Measurements from ENCODE around the gene GIGYF2. TPM values are rescaled to one million over a fixed set of nuclear protein-coding genes. Genes with fewer than 3 reads are reported as not detected.
A peak's percentile ranks its signal among the peaks of the same experiment; 100 is the strongest.
"Not testable (repeated sequence)": the region's sequence is repeated elsewhere in the genome, so short reads cannot be mapped to it uniquely, and the experiment has no call there.

Gene GIGYF2
- total RNA-seq, 1 experiment from 2014 or later = 55.3 TPM

DNA sequence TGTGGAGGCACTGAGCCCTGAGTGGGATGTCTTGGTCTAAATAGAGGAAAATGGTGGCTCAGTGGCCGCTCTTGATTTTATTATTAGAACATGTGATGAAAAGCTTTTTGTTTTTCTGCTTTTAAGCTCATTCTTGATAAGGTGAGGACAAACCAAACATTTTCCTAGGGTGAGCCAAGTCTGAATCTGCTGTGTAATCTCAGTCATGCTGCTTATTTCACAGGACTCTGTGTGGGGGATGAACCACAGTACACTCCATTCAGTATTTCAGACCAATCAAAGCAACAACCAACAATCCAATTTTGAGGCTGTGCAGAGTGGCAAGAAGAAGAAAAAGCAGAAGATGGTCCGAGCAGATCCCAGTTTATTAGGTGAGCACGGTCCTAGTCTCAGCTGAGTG is 152.9 kb downstream of the GIGYF2 start:
- no peak overlapping the region for H4K8ac ChIP-seq (replicated peaks; ENCODE audit: insufficient read length, low read depth, low read length)
- H2BK20ac ChIP-seq (ENCODE audit: low read depth, low read length, poor library complexity, severe bottlenecking) = no peak overlapping the region
- TF ChIP-seq, protein P1, sequence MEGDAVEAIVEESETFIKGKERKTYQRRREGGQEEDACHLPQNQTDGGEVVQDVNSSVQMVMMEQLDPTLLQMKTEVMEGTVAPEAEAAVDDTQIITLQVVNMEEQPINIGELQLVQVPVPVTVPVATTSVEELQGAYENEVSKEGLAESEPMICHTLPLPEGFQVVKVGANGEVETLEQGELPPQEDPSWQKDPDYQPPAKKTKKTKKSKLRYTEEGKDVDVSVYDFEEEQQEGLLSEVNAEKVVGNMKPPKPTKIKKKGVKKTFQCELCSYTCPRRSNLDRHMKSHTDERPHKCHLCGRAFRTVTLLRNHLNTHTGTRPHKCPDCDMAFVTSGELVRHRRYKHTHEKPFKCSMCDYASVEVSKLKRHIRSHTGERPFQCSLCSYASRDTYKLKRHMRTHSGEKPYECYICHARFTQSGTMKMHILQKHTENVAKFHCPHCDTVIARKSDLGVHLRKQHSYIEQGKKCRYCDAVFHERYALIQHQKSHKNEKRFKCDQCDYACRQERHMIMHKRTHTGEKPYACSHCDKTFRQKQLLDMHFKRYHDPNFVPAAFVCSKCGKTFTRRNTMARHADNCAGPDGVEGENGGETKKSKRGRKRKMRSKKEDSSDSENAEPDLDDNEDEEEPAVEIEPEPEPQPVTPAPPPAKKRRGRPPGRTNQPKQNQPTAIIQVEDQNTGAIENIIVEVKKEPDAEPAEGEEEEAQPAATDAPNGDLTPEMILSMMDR (conservative IDR thresholded peaks at IDR 0.05) = no peak
- no peak overlapping the region for H3K23ac ChIP-seq (ENCODE audit: insufficient read length, low read depth, low read length)
- no peaks in the 10 kb centered on the region for H4K20me1 ChIP-seq (ENCODE audit: control insufficient read depth, insufficient read depth, insufficient read length)
- H3K56ac ChIP-seq (ENCODE audit: insufficient read length, low read depth, low read length) = no peak overlapping the region
- WGBS (ENCODE audit: extremely low coverage, insufficient read length, low lambda C conversion rate) = no CpG with 5 or more reads among the region's 3 CpGs
- no peaks in the 10 kb centered on the region for H3K9me3 Mint-ChIP-seq
- H3K14ac ChIP-seq (ENCODE audit: insufficient read depth, low read length) = no peak overlapping the region
- no peak for DNase-seq
- H2AK5ac ChIP-seq (ENCODE audit: insufficient read length, low read length) = no peak overlapping the region
- H3K4me3 Mint-ChIP-seq = no peak overlapping the region
- no peaks in the 10 kb centered on the region for H3K27me3 Mint-ChIP-seq (ENCODE audit: low read depth)
- H3K4me1 Mint-ChIP-seq = no peaks in the 10 kb centered on the region
- H3K27ac ChIP-seq (ENCODE audit: insufficient read length, low read depth, low read length) = no peak overlapping the region
- H2BK5ac ChIP-seq (ENCODE audit: insufficient read length, low read length) = no peak overlapping the region
- H3K4ac ChIP-seq (ENCODE audit: low read depth, low read length) = no peak overlapping the region
- no peak overlapping the region for H3K27ac Mint-ChIP-seq
- H4K91ac ChIP-seq (ENCODE audit: insufficient read length, low read depth, low read length) = no peak overlapping the region
- no peak overlapping the region for H2BK12ac ChIP-seq (ENCODE audit: insufficient read length, low read depth, low read length)
- peaks cover 12 to 72% (median 52%) of the 10 kb centered on the region in 3 experiments; a peak in 6 of 7 replicates for H3K36me3 Mint-ChIP-seq (ENCODE audit: insufficient read depth in 1 of 3, low read depth in 3 of 3)
- H3K79me1 ChIP-seq (ENCODE audit: insufficient read depth, low read depth, low read length, poor library complexity, severe bottlenecking) = no peaks in the 10 kb centered on the region
- H3K9ac ChIP-seq (ENCODE audit: extremely low read depth, insufficient read length, low read length) = no peak overlapping the region
- no peaks in the 10 kb centered on the region for H3K27me3 ChIP-seq (ENCODE audit: insufficient read depth, low read length)
- H3K23me2 ChIP-seq (ENCODE audit: insufficient read length, low read depth, low read length, poor library complexity, severe bottlenecking) = no peaks in the 10 kb centered on the region
- no peak overlapping the region for H3T11ph ChIP-seq (ENCODE audit: low read length)
- H2BK15ac ChIP-seq (ENCODE audit: low read depth, low read length) = no peak overlapping the region
- H3K4me2 ChIP-seq (ENCODE audit: insufficient read depth, insufficient read length, low read length) = no peak overlapping the region
- no peak overlapping the region for H2BK120ac ChIP-seq (ENCODE audit: low read depth, low read length, poor library complexity, severe bottlenecking)
- no peaks in the 10 kb centered on the region for H3K9me3 ChIP-seq (ENCODE audit: control insufficient read depth, low read depth, low read length)
- no peak overlapping the region for H3K18ac ChIP-seq (ENCODE audit: insufficient read length, low read depth, low read length)
- H4K5ac ChIP-seq (ENCODE audit: insufficient read length, low read depth, low read length) = no peak overlapping the region
- H3K4me1 ChIP-seq (ENCODE audit: insufficient read depth, low read length) = no peaks in the 10 kb centered on the region
- H3K79me2 ChIP-seq (ENCODE audit: insufficient read depth, low read length) = no peaks in the 10 kb centered on the region
- H2AFZ ChIP-seq (ENCODE audit: low read length) = no peak overlapping the region

DNA sequence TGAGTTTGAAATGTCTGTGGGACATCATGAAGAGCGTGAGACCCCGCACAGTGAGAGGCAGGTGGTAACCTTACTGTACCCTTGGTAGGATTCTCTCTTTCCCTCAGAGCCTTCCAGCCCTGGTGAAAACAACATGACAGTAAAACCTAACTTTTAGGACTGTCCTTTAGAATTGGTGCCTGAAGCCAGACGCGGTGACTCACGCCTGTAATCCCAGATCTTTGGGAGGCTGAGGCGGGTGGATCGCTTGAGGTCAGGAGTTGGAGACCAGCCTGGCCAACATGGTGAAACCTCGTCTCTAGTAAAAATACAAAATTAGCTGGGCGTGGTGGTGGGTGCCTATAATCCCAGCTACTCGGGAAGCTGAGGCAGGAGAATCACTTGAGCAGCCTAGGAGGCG is 154.9 kb downstream of the GIGYF2 start:
- not testable (repeated sequence) for H3K4ac ChIP-seq (ENCODE audit: low read depth, low read length); H3K9me3 ChIP-seq (ENCODE audit: control insufficient read depth, low read depth, low read length); H3K4me3 Mint-ChIP-seq; H2BK15ac ChIP-seq (ENCODE audit: low read depth, low read length); H3K23ac ChIP-seq (ENCODE audit: insufficient read length, low read depth, low read length); H2BK5ac ChIP-seq (ENCODE audit: insufficient read length, low read length); H3K79me2 ChIP-seq (ENCODE audit: insufficient read depth, low read length); H2AFZ ChIP-seq (ENCODE audit: low read length); H3K56ac ChIP-seq (ENCODE audit: insufficient read length, low read depth, low read length); H3K79me1 ChIP-seq (ENCODE audit: insufficient read depth, low read depth, low read length, poor library complexity, severe bottlenecking); H3K4me1 Mint-ChIP-seq; H2BK20ac ChIP-seq (ENCODE audit: low read depth, low read length, poor library complexity, severe bottlenecking); H3K23me2 ChIP-seq (ENCODE audit: insufficient read length, low read depth, low read length, poor library complexity, severe bottlenecking); H4K20me1 ChIP-seq (ENCODE audit: control insufficient read depth, insufficient read depth, insufficient read length); H3K4me1 ChIP-seq (ENCODE audit: insufficient read depth, low read length); H4K91ac ChIP-seq (ENCODE audit: insufficient read length, low read depth, low read length); H3K14ac ChIP-seq (ENCODE audit: insufficient read depth, low read length); H3K9ac ChIP-seq (ENCODE audit: extremely low read depth, insufficient read length, low read length); H3K18ac ChIP-seq (ENCODE audit: insufficient read length, low read depth, low read length); DNase-seq; H2AK5ac ChIP-seq (ENCODE audit: insufficient read length, low read length); H3K27me3 ChIP-seq (ENCODE audit: insufficient read depth, low read length); H2BK12ac ChIP-seq (ENCODE audit: insufficient read length, low read depth, low read length); H4K8ac ChIP-seq (replicated peaks; ENCODE audit: insufficient read length, low read depth, low read length); H3K27me3 Mint-ChIP-seq (ENCODE audit: low read depth); H3K4me2 ChIP-seq (ENCODE audit: insufficient read depth, insufficient read length, low read length); H3K9me3 Mint-ChIP-seq; H3K27ac ChIP-seq (ENCODE audit: insufficient read length, low read depth, low read length); H2BK120ac ChIP-seq (ENCODE audit: low read depth, low read length, poor library complexity, severe bottlenecking); H4K5ac ChIP-seq (ENCODE audit: insufficient read length, low read depth, low read length); H3T11ph ChIP-seq (ENCODE audit: low read length)
- peaks cover 14 to 68% (median 51%) of the 10 kb centered on the region in 3 experiments; a peak in 6 of 7 replicates for H3K36me3 Mint-ChIP-seq (ENCODE audit: insufficient read depth in 1 of 3, low read depth in 3 of 3)
- no CpG with 5 or more reads among the region's 11 CpGs for WGBS (ENCODE audit: extremely low coverage, insufficient read length, low lambda C conversion rate)
- peak overlapping the region in 1 of 3 experiments; percentile 19; a peak in 2 of 7 replicates for H3K27ac Mint-ChIP-seq

All from H9 (cell line).